ENCODE results near the gene METTL21A. TPM values are rescaled to one million over a fixed set of nuclear protein-coding genes. Genes with fewer than 3 reads are reported as not detected.

METTL21A gene
- total and polyA plus RNA-seq, 2 of the 4 experiments (the other 2 are of a cell fraction) = 5.9 to 11.6 TPM

GRCh38 chr2:207643892-207644291 lies 18.7 kb upstream of the METTL21A start:
- no peaks in the 10 kb centered on the region for H3K9me1 ChIP-seq (ENCODE audit: insufficient read depth, low read length)
- H3K9me3 ChIP-seq (ENCODE audit: control insufficient read depth, insufficient read depth, low read length) = peaks cover 6% of the 10 kb centered on the region; the same call in 1 of the 2 replicates
- no peak overlapping the region for H2AFZ ChIP-seq (replicated peaks; ENCODE audit: low read length, poor library complexity)
- H4K91ac ChIP-seq (ENCODE audit: insufficient read depth, low read depth, low read length) = no peak overlapping the region
- no peak for DNase-seq
- H4K8ac ChIP-seq (ENCODE audit: low read depth in 2 of 2, low read length in 2 of 2) = no peak overlapping the region
- H3K36me3 ChIP-seq (ENCODE audit: control insufficient read depth, insufficient read depth, low read length) = no peaks in the 10 kb centered on the region
- H2AK9ac ChIP-seq (replicated peaks; ENCODE audit: low read depth, low read length, poor library complexity) = no peak overlapping the region
- no peak overlapping the region for H2BK15ac ChIP-seq (ENCODE audit: low read depth, low read length)
- H3K23ac ChIP-seq (ENCODE audit: low read depth, low read length) = no peak overlapping the region
- H3K9ac ChIP-seq (ENCODE audit: low read depth, low read length) = no peak overlapping the region
- H2BK20ac ChIP-seq (ENCODE audit: low read depth, low read length) = no peak overlapping the region
- H2BK5ac ChIP-seq (ENCODE audit: low read depth, low read length, poor library complexity, severe bottlenecking) = no peak overlapping the region
- ChIA-PET POLR2A (ENCODE audit: unreplicated experiment) (no interaction called here), CTCF (no interaction called here)
- H3K56ac ChIP-seq (ENCODE audit: extremely low read depth, insufficient read depth, low read length) = no peak overlapping the region
- no peak overlapping the region for H3K4me3 ChIP-seq (ENCODE audit: insufficient read depth, low read depth, low read length)
- no peaks in the 10 kb centered on the region for H3K79me1 ChIP-seq (ENCODE audit: low read depth in 1 of 2, low read length in 2 of 2)
- in situ Hi-C loops (cut with MboI; ENCODE audit: low sequenced_read_pairs) (loop anchor here (25.0 kb wide), 1 partner anchor 418 kb away; no protein-coding TSS in a partner anchor), dilution Hi-C loops (cut with HindIII; ENCODE audit: low sequenced_read_pairs, unreplicated experiment) (no loop called here), intact Hi-C loops (cut with micrococcal nuclease) (loop anchor here (5.0 kb wide), 1 partner anchor 38 kb away; no protein-coding TSS in a partner anchor)
- H3K27me3 ChIP-seq (ENCODE audit: control insufficient read depth, insufficient read depth, low read length) = peaks cover 1% of the 10 kb centered on the region; the same call in 1 of the 2 replicates
- no peaks in the 10 kb centered on the region for H4K20me1 ChIP-seq (ENCODE audit: insufficient read depth, low read length)
- H2BK120ac ChIP-seq (ENCODE audit: low read depth, low read length) = no peak overlapping the region
- no peak overlapping the region for H3K4me2 ChIP-seq (ENCODE audit: low read depth, low read length)
- no peak overlapping the region for H2AK5ac ChIP-seq (ENCODE audit: low read depth, low read length)
- no CpG with 5 or more reads among the region's 1 CpG for WGBS, 2 experiments (ENCODE audit: extremely low coverage in 2 of 2, insufficient read length in 1 of 2)
- H3K27ac ChIP-seq (ENCODE audit: insufficient read depth, low read length) = no peak overlapping the region
- no peak for ATAC-seq (ENCODE audit: low read depth)
- H3K4me1 ChIP-seq (ENCODE audit: control insufficient read depth, insufficient read depth, low read length) = no peaks in the 10 kb centered on the region
- no peak overlapping the region for H3K18ac ChIP-seq (ENCODE audit: low read depth, low read length)
- TF ChIP-seq SMC3 (IDR thresholded peaks at IDR 0.05; ENCODE audit: low read depth, low read length) (no peak), RCOR1 (IDR thresholded peaks at IDR 0.05; ENCODE audit: insufficient replicate concordance, low read length) (no peak), RAD21 (IDR thresholded peaks at IDR 0.05; ENCODE audit: low read length) (no peak), RFX5 (IDR thresholded peaks at IDR 0.05; ENCODE audit: low read depth, low read length) (no peak), ELK1 (IDR thresholded peaks at IDR 0.05; ENCODE audit: borderline replicate concordance, low read depth, low read length) (no peak), MAFK (IDR thresholded peaks at IDR 0.05; ENCODE audit: low read depth, low read length) (no peak), POLR2A (IDR thresholded peaks at IDR 0.05; ENCODE audit: low read depth, low read length) (no peak), FOS (IDR thresholded peaks at IDR 0.05; ENCODE audit: low read depth, low read length) (no peak), MAZ (IDR thresholded peaks at IDR 0.05; ENCODE audit: borderline replicate concordance, low read depth, low read length) (no peak), NFE2L2 (IDR thresholded peaks at IDR 0.05; ENCODE audit: low read depth, low read length) (no peak), CHD1 (IDR thresholded peaks at IDR 0.05; ENCODE audit: low read depth, low read length) (no peak), BHLHE40 (IDR thresholded peaks at IDR 0.05; ENCODE audit: low read depth, low read length) (no peak), MXI1 (IDR thresholded peaks at IDR 0.05; ENCODE audit: borderline replicate concordance, low read depth, low read length) (no peak), CEBPB (IDR thresholded peaks at IDR 0.05; ENCODE audit: low read depth, low read length) (no peak)
- TF ChIP-seq, protein P1, sequence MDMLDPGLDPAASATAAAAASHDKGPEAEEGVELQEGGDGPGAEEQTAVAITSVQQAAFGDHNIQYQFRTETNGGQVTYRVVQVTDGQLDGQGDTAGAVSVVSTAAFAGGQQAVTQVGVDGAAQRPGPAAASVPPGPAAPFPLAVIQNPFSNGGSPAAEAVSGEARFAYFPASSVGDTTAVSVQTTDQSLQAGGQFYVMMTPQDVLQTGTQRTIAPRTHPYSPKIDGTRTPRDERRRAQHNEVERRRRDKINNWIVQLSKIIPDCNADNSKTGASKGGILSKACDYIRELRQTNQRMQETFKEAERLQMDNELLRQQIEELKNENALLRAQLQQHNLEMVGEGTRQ (IDR thresholded peaks at IDR 0.05; ENCODE audit: low read depth, low read length) = no peak
- TF ChIP-seq, protein P2, sequence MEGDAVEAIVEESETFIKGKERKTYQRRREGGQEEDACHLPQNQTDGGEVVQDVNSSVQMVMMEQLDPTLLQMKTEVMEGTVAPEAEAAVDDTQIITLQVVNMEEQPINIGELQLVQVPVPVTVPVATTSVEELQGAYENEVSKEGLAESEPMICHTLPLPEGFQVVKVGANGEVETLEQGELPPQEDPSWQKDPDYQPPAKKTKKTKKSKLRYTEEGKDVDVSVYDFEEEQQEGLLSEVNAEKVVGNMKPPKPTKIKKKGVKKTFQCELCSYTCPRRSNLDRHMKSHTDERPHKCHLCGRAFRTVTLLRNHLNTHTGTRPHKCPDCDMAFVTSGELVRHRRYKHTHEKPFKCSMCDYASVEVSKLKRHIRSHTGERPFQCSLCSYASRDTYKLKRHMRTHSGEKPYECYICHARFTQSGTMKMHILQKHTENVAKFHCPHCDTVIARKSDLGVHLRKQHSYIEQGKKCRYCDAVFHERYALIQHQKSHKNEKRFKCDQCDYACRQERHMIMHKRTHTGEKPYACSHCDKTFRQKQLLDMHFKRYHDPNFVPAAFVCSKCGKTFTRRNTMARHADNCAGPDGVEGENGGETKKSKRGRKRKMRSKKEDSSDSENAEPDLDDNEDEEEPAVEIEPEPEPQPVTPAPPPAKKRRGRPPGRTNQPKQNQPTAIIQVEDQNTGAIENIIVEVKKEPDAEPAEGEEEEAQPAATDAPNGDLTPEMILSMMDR (conservative IDR thresholded peaks at IDR 0.05; ENCODE audit: low read depth, low read length) = no peak
- H3K14ac ChIP-seq (replicated peaks; ENCODE audit: low read depth, low read length) = no peak overlapping the region
- H3K4ac ChIP-seq (ENCODE audit: low read depth, low read length) = no peak overlapping the region
- BruUV-seq (replicated peaks) = no TSS peak
- H4K5ac ChIP-seq (ENCODE audit: low read depth, low read length) = no peak overlapping the region
